B cell (primary cell): ENCODE results near the gene APOB. TPM values are rescaled to one million over a fixed set of nuclear protein-coding genes. Genes with fewer than 3 reads are reported as not detected.

Experiments
- ATAC-seq: fragments of 200-7000 bp; cut with Tn5 transposase; one replicate; pipeline ENCODE4 v1.10.0; 2021; ENCODE audit warnings: low read depth, mild to moderate bottlenecking, moderate number of reproducible peaks, moderate library complexity
- CTCF ChIA-PET: fragments of 350-600 bp; sonication (Branson Sonifier 250); formaldehyde crosslinking; loops from one replicate; lab custom pipeline; 2021; ENCODE audit warnings: antibody characterized with exemption, inconsistent platforms; lab: Charles Lee
- POLR2A ChIA-PET: fragments of 350-600 bp; sonication (Branson Sonifier 250); formaldehyde crosslinking; loops from one replicate; lab custom pipeline; 2021; ENCODE audit warnings: antibody characterized with exemption; lab: Charles Lee
- DNase-seq: peaks from one replicate; pipeline ENCODE4 v3.0.0; 2013
- H2AFZ ChIP-seq: 2 replicates; pipeline ENCODE4 v1.6.1; 2012; ENCODE audit warnings: mild to moderate bottlenecking, low read depth, low read length; ENCODE audit not compliant: insufficient read depth, poor library complexity, severe bottlenecking
- H3K27ac ChIP-seq, 2 donors: 1 replicate in 1 of 2; 2 replicates in 1 of 2; pipeline ENCODE4 v1.5.1; 2012 to 2013; ENCODE audit warnings: low read length in 2 of 2, mild to moderate bottlenecking in 2 of 2, moderate library complexity in 1 of 2
- H3K27me3 ChIP-seq, 4 experiments: fragments of 200-600 bp in 1 of 4; sonication (generic) in 1 of 4; replicated peaks in 1 of 4; 1 replicate in 2 of 4; 2 replicates in 2 of 4; pipeline versions ENCODE4 v1.6.1 to v1.7.0; 2013 to 2016; ENCODE audit warnings: low read length in 3 of 4, mild to moderate bottlenecking in 2 of 4, mixed read lengths in 1 of 4, moderate library complexity in 1 of 4; ENCODE audit not compliant: insufficient read depth in 4 of 4, control insufficient read depth in 3 of 4; ENCODE audit errors: control extremely low read depth in 1 of 4
- H3K36me3 ChIP-seq, 2 experiments: replicated peaks in 1 of 2; 1 replicate in 1 of 2; 2 replicates in 1 of 2; pipeline versions ENCODE4 v1.6.1 to v1.7.1; 2013; ENCODE audit warnings: low read length in 1 of 2; ENCODE audit not compliant: insufficient read depth in 2 of 2, control insufficient read depth in 1 of 2; ENCODE audit errors: control extremely low read depth in 1 of 2, extremely low read depth in 1 of 2
- H3K4me1 ChIP-seq, 2 donors: fragments of 200-600 bp in 1 of 2; sonication (generic) in 1 of 2; 1 replicate in 1 of 2; 2 replicates in 1 of 2; pipeline versions ENCODE4 v1.5.1 to v1.6.1; 2013 to 2017; ENCODE audit warnings: low read length in 2 of 2; ENCODE audit not compliant: control insufficient read depth in 2 of 2, insufficient read depth in 2 of 2
- H3K4me2 ChIP-seq: replicated peaks from 2 replicates; pipeline ENCODE3; 2012; ENCODE audit warnings: mild to moderate bottlenecking, low read depth, low read length; ENCODE audit not compliant: poor library complexity, severe bottlenecking
- H3K4me3 ChIP-seq, 5 experiments: fragments of 200-600 bp in 1 of 5; sonication (generic) in 1 of 5; 1 replicate in 3 of 5; 2 replicates in 2 of 5; pipeline versions ENCODE4 v1.5.1 to v1.7.0; 2011 to 2016; ENCODE audit warnings: low read length in 4 of 5, mild to moderate bottlenecking in 4 of 5, low read depth in 2 of 5, control low read depth in 1 of 5, moderate library complexity in 1 of 5; ENCODE audit not compliant: insufficient read depth in 1 of 5; ENCODE audit errors: control extremely low read depth in 1 of 5, extremely low read depth in 1 of 5
- H3K79me2 ChIP-seq: fragments of 200-600 bp; sonication (generic); one replicate; pipeline ENCODE4 v1.6.0; 2016; ENCODE audit warnings: low read length; ENCODE audit not compliant: control insufficient read depth, insufficient read depth
- H3K9ac ChIP-seq: fragments of 200-600 bp; sonication (generic); 2 replicates; pipeline ENCODE4 v1.6.1; 2017; ENCODE audit warnings: mild to moderate bottlenecking, low read length, moderate library complexity
- H3K9me3 ChIP-seq, 3 donors: one replicate each; pipeline versions ENCODE4 v1.6.1 to v1.7.1; 2013; ENCODE audit warnings: low read length in 2 of 3; ENCODE audit not compliant: control insufficient read depth in 2 of 3, insufficient read depth in 1 of 3; ENCODE audit errors: control extremely low read depth in 1 of 3
- H4K20me1 ChIP-seq: 2 replicates; pipeline ENCODE4 v1.6.0; 2012; ENCODE audit warnings: mild to moderate bottlenecking, low read length; ENCODE audit not compliant: insufficient read depth, control insufficient read depth, poor library complexity, severe bottlenecking
- H3K27ac Mint-ChIP-seq: one replicate; pipeline ENCODE4 v1.8.0; 2021; ENCODE audit warnings: mixed read lengths
- H3K27me3 Mint-ChIP-seq: one replicate; pipeline ENCODE4 v1.8.0; 2021; ENCODE audit warnings: mixed read lengths
- H3K4me1 Mint-ChIP-seq: one replicate; pipeline ENCODE4 v1.8.0; 2021; ENCODE audit warnings: mixed read lengths
- H3K4me3 Mint-ChIP-seq: one replicate; pipeline ENCODE4 v1.8.0; 2021; ENCODE audit warnings: mixed read lengths
- H3K9me3 Mint-ChIP-seq: one replicate; pipeline ENCODE4 v1.8.0; 2022; ENCODE audit warnings: mixed read lengths; ENCODE audit not compliant: insufficient read depth
- EZH2 ChIP-seq: IDR thresholded peaks from 2 replicates; pipeline ENCODE4 v1.6.1; 2012; ENCODE audit warnings: borderline replicate concordance, low read depth, mild to moderate bottlenecking, moderate library complexity, low read length; ENCODE audit not compliant: insufficient read depth, poor library complexity, severe bottlenecking
- WGBS: methylation state at CpG from one replicate; pipeline ENCODE4 v1.1.5; 2013; ENCODE audit warnings: missing lambda C conversion rate; ENCODE audit not compliant: insufficient coverage; 5-methylcytosine and 5-hydroxymethylcytosine counted together
- intact Hi-C: fragments of 100-400 bp; cut with micrococcal nuclease; formaldehyde crosslinking; loops from one replicate; pipeline ENCODE4 v1.10.0; 2022
- polyA plus RNA-seq: library from polyadenylated mRNA; depleted of rRNA; stranded (reverse); fragments of >200 nt; gene quantifications from 2 replicates; pipeline ENCODE4 v1.2.3, GENCODE V29; 2012
- total RNA-seq, 2 donors: library from RNA; stranded (reverse); fragments of 120-200 nt in 1 of 2; gene quantifications; 1 replicate in 1 of 2; 2 replicates in 1 of 2; pipeline versions ENCODE4 v1.2.3 to v1.2.4, GENCODE V29; 2013 to 2022
- TF ChIP-seq, protein P1 (sequence below): fragments of 200-600 bp; IDR thresholded peaks from one replicate; pipeline ENCODE4 v1.8.0; 2022; ENCODE audit warnings: antibody characterized with exemption, mild to moderate bottlenecking

Gene APOB
- total and polyA plus RNA-seq, 2 donors (not counting 1 experiment from before 2014, with no cell fraction given), result not detected

DNA sequence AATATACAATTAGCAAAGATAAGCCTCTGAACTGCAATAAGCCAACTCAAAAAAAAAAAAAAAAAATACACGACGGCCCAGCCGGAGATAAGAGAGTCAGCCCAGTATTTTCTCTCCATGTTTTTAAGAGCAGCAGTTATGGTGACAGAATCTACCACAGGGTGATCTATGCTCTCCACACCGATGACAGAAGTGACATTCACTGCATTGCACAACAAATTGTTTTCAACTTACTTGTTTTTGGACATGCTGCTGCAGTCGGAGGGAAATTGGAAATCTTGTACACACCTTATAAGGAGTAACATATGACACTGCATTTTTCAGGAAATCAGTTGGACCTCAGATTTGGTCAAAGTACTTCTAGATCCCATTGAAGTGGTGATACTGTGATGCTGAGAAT lies 23.3 kb upstream of the APOB start:
- Histone ChIP-seq H3K9ac (no peak overlapping the region), H3K79me2 (no peaks in the 10 kb centered on the region), H3K9me3 (no peaks in the 10 kb centered on the region), H2AFZ (no peak overlapping the region), H4K20me1 (no peaks in the 10 kb centered on the region), H3K27me3 (peaks cover 0 to 5% (median 2%) of the 10 kb centered on the region in 4 experiments), H3K4me3 (no peak overlapping the region), H3K4me2 (no peak overlapping the region), H3K4me1 (no peaks in the 10 kb centered on the region), H3K36me3 (no peaks in the 10 kb centered on the region), H3K27ac (no peak overlapping the region)
- Mint-ChIP-seq H3K9me3 (no peaks in the 10 kb centered on the region), H3K4me1 (no peaks in the 10 kb centered on the region), H3K27me3 (peaks cover 6% of the 10 kb centered on the region), H3K4me3 (no peak overlapping the region), H3K27ac (no peak overlapping the region)
- TF ChIP-seq, protein P1, sequence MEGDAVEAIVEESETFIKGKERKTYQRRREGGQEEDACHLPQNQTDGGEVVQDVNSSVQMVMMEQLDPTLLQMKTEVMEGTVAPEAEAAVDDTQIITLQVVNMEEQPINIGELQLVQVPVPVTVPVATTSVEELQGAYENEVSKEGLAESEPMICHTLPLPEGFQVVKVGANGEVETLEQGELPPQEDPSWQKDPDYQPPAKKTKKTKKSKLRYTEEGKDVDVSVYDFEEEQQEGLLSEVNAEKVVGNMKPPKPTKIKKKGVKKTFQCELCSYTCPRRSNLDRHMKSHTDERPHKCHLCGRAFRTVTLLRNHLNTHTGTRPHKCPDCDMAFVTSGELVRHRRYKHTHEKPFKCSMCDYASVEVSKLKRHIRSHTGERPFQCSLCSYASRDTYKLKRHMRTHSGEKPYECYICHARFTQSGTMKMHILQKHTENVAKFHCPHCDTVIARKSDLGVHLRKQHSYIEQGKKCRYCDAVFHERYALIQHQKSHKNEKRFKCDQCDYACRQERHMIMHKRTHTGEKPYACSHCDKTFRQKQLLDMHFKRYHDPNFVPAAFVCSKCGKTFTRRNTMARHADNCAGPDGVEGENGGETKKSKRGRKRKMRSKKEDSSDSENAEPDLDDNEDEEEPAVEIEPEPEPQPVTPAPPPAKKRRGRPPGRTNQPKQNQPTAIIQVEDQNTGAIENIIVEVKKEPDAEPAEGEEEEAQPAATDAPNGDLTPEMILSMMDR, result no peak
- WGBS, result 0% methylated on average over 1 of the region's 5 CpGs
- intact Hi-C loops, result no loop called here
- no peak for DNase-seq
- ChIA-PET POLR2A (no interaction called here), CTCF (no interaction called here)
- no peak for ATAC-seq

DNA sequence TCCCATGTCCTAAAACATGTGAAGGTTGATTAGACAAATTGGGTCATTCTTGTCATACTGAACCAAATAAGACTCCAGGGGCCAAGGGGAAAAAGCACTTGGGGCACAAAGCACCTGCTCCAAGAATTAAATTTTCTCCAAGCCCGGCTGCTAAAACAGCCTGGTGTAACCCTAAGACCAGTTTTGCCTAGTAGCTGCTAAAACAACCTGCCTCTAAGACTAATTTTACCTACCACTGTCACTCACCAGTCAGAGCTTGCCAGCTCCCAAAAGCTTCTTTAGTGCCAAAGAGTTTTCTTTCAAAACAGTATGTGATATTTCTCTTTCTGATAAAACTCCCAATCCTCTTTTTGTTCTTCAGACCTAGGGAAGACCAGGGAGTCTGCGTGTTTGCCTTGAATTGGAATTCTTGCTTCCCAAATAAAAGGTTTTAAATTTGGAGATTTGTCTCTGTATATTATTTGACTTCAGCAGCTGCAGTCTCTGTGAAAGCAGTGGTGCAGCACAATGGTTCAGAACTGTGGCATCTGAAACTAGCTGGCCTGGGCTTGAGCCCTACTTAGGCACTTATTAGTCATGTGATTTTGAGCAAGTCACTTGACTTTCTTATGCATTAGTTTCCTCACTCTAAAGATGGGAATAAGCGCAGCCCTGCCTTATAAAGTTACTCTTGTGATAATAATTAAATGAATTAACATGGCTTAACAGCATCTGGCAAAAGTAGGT lies 16.2 kb upstream of the APOB start:
- H3K27ac Mint-ChIP-seq, result no peak overlapping the region
- Histone ChIP-seq H3K4me1 (no peaks in the 10 kb centered on the region), H3K79me2 (no peaks in the 10 kb centered on the region), H3K4me2 (no peak overlapping the region), H3K27ac (no peak overlapping the region), H3K4me3 (no peak overlapping the region), H4K20me1 (no peaks in the 10 kb centered on the region), H3K27me3 (peaks cover 0 to 4% (median 1%) of the 10 kb centered on the region in 4 experiments), H3K36me3 (no peaks in the 10 kb centered on the region), H3K9ac (no peak overlapping the region), H3K9me3 (peaks cover 0 to 3% (median 0%) of the 10 kb centered on the region in 3 donors), H2AFZ (no peak overlapping the region)
- H3K4me3 Mint-ChIP-seq, result no peak overlapping the region
- 100% methylated on average over 1 of the region's 3 CpGs for WGBS
- no peak for ATAC-seq
- peaks cover 12% of the 10 kb centered on the region for H3K27me3 Mint-ChIP-seq
- POLR2A ChIA-PET, result no interaction called here
- DNase-seq, result no peak
- H3K9me3 Mint-ChIP-seq, result no peaks in the 10 kb centered on the region
- intact Hi-C loops, result no loop called here
- TF ChIP-seq EZH2, result no peak
- TF ChIP-seq, protein P1, result no peak
- CTCF ChIA-PET, result interaction anchor here (0.9 to 1.3 kb wide), 2 partner anchors 17 to 19 kb away, joined by 3 to 4 read pairs; no protein-coding TSS in a partner anchor
- no peaks in the 10 kb centered on the region for H3K4me1 Mint-ChIP-seq
